Measurements from ENCODE around the gene PLIN4.
"Not testable (repeated sequence)": the region's sequence is repeated elsewhere in the genome, so short reads cannot be mapped to it uniquely, and the experiment has no call there.

Gene PLIN4

DNA sequence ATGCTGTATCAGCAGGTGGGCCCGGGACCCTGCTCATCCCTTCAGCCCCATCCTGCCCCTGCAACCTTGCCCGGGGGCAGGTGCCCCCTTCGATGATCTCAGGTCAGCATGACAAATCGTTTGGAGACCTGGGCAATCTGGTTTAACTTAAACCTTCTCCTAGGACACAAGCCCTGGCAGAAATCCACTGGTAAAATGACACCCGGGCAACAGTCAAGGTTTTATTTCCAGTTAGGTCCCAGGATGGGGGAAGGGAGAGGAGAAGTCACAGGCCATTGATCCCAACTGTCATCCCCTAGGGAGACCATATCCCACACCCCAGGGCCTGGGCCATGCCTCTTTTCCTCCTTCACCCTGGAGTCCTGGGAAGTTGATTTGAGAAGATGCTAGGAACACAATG lies 18.5 kb upstream of the PLIN4 start:
- Mint-ChIP-seq H3K36me3 (ENCODE audit: low read depth) (no peaks in the 10 kb centered on the region), H3K4me3 (no peak overlapping the region), H3K27ac (no peak overlapping the region), H3K27me3 (peaks cover 12% of the 10 kb centered on the region), H3K9me3 (peaks cover 3% of the 10 kb centered on the region), H3K4me1 (ENCODE audit: low read depth) (peaks cover 13% of the 10 kb centered on the region)

DNA sequence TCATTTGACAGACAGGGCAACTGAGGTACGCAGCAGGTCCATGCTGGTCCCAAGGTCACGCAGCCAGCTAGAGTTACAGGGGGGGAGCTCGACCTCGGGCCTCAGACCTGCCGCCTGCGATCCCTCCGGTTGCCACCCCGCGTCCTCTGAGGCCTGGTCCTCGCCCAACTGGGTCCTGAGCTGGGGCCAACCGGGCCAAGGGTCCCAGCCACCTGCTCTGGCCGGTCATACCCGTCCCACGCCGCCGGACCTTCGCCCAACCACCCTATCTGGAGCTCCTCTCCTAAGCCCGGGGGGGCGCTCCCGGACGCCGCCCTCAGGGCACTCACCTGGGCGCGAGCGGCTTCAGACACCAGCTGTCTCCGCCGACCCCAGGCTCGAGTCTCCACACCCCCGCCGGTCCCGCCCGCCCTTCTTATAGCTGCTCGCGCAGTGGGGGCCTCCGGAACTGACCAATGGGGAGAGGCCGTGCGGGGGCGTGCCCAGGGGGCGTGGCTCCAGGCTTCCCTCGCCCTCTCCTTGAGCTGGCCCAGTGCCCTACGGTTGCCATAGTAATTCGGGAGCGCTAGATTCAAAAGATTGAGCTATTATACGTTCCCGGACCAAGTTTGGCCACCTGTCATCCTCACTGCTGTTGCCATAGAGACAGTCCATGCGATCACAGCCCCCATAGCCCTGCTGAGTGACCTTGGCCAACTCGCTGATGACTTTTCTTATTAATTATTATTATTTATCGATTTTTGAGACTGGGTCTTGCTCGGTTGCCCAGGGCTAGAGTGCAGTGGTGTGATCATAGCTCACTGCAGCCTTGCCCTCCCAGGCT lies 16.8 kb upstream of the PLIN4 start, which contains the start of gene PLIN5:
Gene PLIN5 (minus strand): TSS at position 389 of the 823 bp plus-strand sequence. CDS start 1,150 bp downstream, outside the sequence.
- Mint-ChIP-seq H3K4me1 (ENCODE audit: low read depth) (peaks cover 6% of the 10 kb centered on the region), H3K9me3 (no peaks in the 10 kb centered on the region), H3K36me3 (ENCODE audit: low read depth) (no peaks in the 10 kb centered on the region), H3K4me3 (no peak within 1 kb of the TSS), H3K27ac (no peak within 1 kb of the TSS), H3K27me3 (peaks cover 9% of the 10 kb centered on the region)

DNA sequence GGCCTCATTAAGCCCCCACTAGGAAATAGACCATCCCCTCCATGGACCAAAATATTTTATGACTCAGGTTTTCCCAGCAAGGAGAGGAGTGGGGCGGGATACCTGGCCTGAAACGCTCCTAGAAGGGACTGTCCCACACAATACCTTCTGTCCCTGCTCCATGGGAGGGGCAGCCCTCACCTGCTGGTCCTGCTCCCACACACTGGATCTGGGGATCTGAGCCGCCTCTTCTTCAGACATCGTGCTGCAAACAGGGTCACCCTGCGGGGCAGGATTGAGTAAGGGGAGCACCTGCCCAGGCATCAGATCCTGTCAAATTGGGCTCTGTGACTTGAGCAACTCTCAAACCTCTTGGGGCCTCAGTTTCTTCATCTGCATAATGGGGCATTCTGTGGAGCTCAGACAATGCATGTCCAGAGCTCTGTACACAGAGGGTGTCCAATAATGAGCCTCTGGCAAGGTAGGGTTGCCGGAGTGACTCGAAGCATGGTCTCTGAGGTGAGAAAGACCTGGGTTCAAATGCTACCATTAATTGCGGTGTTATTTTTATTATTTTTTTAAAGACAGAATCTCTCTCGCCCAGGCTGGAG lies 15.6 kb upstream of the PLIN4 start:
- Mint-ChIP-seq H3K27me3 (peaks cover 9% of the 10 kb centered on the region), H3K4me1 (ENCODE audit: low read depth) (no peaks in the 10 kb centered on the region), H3K27ac (no peak overlapping the region), H3K36me3 (ENCODE audit: low read depth) (no peaks in the 10 kb centered on the region), H3K4me3 (no peak overlapping the region), H3K9me3 (no peaks in the 10 kb centered on the region)

DNA sequence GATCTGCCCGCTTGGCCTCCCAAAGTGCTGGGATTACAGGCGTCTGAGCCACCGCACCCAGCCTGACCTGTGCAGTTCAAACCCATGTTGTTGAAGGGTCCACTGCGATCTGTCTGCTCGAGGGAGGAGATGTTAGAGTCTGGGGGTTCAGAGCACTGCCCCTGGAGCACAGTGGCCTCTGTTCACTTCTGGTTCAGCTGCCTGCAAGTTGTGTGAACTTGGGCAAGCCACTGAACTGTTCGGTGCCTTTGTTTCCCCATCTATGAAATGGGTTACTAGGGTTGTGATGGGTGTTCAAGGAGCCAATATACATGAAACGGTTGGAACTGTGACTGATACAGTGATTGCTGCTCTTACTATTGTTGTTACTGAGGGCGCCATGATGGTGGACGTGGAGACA lies 15.0 kb upstream of the PLIN4 start:
- no peak overlapping the region for H3K27ac Mint-ChIP-seq

DNA sequence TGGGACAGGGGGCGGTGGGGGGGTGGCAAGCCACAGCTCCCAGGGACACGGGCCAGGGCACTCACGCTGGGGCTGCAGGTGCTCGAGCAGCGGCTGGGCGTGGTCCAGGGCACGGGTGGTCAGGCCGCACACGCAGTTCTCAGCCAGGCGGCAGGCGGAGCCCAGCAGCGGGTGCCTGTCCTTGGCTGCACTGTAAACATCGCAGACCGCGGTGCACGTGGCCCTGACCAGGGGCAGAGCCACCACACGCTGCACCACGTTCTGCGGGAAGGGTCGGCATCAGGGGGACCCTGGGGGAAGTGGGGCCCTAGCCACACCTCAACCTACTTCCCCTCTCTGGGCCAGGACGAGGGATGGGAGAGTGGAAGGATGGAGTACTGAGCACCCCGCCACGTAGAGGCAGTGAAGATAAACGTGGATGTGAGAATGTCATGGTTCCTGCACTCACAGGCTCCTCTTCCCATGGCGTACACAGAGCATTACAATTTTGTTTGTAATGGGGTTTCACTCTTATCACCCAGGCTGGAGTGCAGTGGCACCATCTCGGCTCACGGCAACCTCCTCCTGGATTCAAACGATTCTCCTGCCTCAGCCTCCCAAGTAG lies 13.4 kb upstream of the PLIN4 start:
- Mint-ChIP-seq H3K9me3 (no peaks in the 10 kb centered on the region), H3K27me3 (peaks cover 9% of the 10 kb centered on the region), H3K4me3 (no peak overlapping the region), H3K36me3 (ENCODE audit: low read depth) (no peaks in the 10 kb centered on the region), H3K4me1 (ENCODE audit: low read depth) (no peaks in the 10 kb centered on the region), H3K27ac (no peak overlapping the region)

More for the DNA sequence above, 15.0 kb upstream of the PLIN4 start:
- Mint-ChIP-seq H3K9me3 (no peaks in the 10 kb centered on the region), H3K4me1 (ENCODE audit: low read depth) (no peaks in the 10 kb centered on the region), H3K4me3 (no peak overlapping the region), H3K27me3 (peaks cover 9% of the 10 kb centered on the region), H3K36me3 (ENCODE audit: low read depth) (no peaks in the 10 kb centered on the region)

DNA sequence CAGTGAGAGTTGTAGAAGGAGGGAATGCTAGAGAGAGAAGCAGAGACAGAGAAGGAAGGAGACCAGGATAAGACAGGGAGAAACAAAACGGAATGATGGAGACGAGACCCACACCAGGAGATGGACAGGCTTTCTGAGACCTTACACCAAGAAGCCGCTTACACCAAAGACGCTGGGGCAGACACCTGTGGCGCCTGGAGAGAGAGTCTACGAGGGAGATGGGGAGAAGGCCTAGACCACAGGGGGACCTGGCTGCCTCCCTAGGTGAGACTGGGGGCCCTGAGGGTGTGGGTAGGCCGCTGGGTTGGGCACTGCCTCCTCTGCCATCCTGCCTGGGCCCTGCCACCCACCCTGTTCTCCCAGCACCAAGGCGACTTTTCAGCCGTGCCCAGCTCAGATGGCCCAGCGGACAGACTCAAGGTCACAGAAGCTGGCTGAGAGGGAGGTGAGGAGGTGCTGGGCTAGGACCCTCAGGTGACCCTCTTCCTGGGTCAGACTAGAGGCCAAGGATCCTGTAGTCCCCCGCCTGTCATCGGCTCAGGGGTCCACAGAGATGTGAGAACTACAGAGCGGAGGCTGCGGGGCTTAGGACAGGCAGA lies 11.7 kb upstream of the PLIN4 start:
- Mint-ChIP-seq H3K4me3 (no peak overlapping the region), H3K36me3 (ENCODE audit: low read depth) (no peaks in the 10 kb centered on the region), H3K4me1 (ENCODE audit: low read depth) (no peaks in the 10 kb centered on the region), H3K27me3 (peaks cover 5% of the 10 kb centered on the region), H3K9me3 (no peaks in the 10 kb centered on the region), H3K27ac (no peak overlapping the region)

DNA sequence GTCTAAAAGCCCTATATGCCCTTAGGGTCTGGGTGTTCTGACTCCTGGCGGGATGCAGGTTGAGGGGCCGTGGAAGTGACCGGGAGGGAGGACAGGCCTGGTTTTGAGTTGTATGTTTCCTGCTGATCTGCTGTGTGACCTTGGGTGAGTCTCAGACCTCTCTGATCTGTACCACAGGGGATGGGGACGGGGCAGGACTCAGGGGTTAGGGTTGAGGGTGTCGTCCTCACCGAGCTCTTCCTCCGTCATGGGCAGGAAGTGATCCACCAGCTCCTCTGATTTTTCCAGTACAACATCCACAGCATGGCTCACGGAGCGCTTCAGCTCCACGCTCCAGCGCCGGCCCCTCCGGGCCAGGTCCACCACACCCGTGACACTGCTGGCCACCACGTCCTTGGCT lies 10.6 kb upstream of the PLIN4 start:
- Mint-ChIP-seq H3K27me3 (peaks cover 5% of the 10 kb centered on the region), H3K27ac (no peak overlapping the region), H3K36me3 (ENCODE audit: low read depth) (no peaks in the 10 kb centered on the region), H3K4me1 (ENCODE audit: low read depth) (no peaks in the 10 kb centered on the region), H3K9me3 (no peaks in the 10 kb centered on the region), H3K4me3 (no peak overlapping the region)

DNA sequence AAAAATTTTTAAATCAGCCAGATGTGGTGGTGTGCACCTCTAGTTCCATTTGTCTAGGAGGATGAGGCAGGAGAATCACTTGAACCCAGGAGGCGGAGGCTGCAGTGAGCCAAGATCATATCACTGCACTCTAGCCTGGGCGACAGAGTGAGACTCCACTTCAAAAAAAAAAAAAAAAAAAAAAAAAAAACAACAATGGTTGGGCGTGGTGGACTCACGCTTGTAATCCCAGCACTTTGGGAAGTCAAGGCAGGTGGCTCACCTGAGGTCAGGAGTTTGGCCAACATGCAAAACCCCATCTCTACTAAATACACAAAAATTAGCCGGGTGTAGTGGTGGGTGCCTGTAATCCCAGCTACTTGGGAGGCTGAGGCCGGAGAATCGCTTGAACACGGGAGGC lies 9.1 kb upstream of the PLIN4 start:
- H3K4me3 Mint-ChIP-seq; H3K4me1 Mint-ChIP-seq (ENCODE audit: low read depth); H3K27me3 Mint-ChIP-seq; H3K36me3 Mint-ChIP-seq (ENCODE audit: low read depth); H3K9me3 Mint-ChIP-seq; H3K27ac Mint-ChIP-seq: not testable (repeated sequence)

DNA sequence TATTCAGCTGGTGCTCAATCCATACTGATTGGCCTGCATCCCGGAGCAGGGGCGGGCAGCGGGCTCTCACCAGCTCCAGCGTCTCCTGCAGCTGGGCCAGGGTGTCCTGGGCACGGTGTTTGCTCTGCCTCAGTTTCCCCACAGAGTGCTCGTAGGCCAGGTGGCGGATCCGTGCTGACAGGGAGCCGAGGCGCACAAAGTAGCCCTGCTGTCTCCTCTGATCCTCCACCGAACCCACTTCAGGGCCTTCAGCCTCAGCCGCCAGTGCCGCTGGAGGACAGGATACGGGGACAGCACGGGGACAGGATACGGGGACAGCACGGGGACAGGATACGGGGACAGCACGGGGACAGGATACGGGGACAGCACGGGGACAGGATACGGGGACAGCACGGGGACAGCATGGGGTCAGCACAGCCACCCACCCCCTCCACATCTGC lies 7.3 kb upstream of the PLIN4 start:
- H3K36me3 Mint-ChIP-seq (ENCODE audit: low read depth): no peaks in the 10 kb centered on the region
- H3K9me3 Mint-ChIP-seq: no peaks in the 10 kb centered on the region
- H3K4me3 Mint-ChIP-seq: no peak overlapping the region
- no peaks in the 10 kb centered on the region for H3K27me3 Mint-ChIP-seq
- no peaks in the 10 kb centered on the region for H3K4me1 Mint-ChIP-seq (ENCODE audit: low read depth)
- H3K27ac Mint-ChIP-seq: no peak overlapping the region

DNA sequence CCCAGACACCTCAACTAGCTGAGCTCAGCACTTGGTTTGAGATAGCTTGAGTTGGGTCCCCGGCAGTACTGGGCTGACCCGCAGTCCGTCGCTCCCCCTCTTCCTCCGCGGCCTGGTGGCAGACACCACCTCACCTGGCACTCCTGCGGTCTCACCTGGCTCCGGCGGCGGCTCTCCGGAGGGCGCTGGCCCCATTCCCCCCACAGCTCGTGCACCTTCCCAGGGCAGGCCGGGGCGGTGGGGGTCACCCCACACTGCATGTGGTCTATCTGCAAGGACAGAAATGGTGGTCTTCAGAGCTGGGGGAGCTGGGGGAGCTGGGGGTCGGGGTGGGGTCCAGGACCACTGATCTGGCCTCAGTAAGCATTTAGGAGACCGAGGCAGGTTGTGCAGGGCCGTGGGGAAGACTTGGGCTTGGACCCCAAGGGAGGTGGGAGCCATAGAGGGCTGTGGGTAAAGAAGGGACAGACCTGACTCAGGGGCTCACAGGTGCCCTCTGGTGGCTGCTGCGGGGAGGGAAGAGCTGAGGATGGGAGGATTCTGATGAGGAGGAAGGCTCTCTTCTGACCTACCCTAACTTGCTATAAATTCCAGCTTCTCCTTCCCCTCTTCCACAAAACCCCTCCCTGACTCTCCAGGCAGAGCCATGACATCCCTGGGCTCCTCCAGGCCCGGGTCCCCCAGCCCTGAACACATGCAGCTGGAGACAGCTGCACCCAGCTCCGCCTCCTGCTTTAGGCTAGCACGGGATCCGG lies 6.7 kb upstream of the PLIN4 start:
- no peak overlapping the region for H3K27ac Mint-ChIP-seq
- no peaks in the 10 kb centered on the region for H3K36me3 Mint-ChIP-seq (ENCODE audit: low read depth)
- no peaks in the 10 kb centered on the region for H3K27me3 Mint-ChIP-seq
- no peak overlapping the region for H3K4me3 Mint-ChIP-seq
- no peaks in the 10 kb centered on the region for H3K9me3 Mint-ChIP-seq
- H3K4me1 Mint-ChIP-seq (ENCODE audit: low read depth): no peaks in the 10 kb centered on the region

DNA sequence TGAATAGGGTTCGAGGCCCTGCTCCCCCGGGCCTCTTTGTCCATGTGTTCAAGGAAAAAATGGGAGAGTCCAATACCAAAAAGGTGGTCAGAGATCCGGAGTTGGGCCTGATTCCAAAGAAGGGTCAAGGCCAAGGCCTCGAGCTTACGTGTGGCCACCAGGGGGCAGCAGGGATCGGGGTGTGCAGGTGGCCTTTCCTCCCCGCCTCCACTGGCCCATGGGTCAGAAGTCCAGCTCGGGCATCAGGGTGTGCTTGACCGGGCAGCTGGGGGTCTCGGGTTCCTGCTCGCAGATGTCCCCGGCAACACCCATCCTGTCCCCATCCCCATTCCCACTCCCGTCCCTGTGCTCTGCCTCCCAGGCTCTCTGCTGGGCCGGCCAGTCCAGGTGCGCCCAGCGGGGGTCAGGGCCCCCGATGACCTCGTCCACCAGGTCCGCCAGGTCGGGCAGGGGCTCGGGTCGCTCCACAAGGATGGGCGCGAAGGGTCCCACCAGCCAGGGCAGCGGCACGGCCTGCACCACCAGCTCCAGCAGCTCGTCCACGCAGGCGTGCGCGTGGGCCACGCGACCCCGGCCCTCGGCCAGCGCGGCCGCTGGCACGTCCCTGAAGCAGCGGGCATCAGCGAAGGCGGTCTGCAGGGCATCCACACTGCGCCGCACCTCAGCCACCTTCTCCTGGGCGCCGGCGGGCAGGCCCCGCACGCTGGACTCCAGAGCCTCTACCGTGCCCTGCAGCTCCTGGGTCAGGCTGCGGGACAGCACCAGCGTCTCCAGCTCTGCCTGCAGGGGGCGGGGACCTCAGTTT lies 5.2 kb upstream of the PLIN4 start:
- Mint-ChIP-seq H3K36me3 (ENCODE audit: low read depth) (no peaks in the 10 kb centered on the region), H3K9me3 (no peaks in the 10 kb centered on the region), H3K27me3 (peaks cover 4% of the 10 kb centered on the region), H3K4me1 (ENCODE audit: low read depth) (no peaks in the 10 kb centered on the region), H3K4me3 (no peak overlapping the region), H3K27ac (no peak overlapping the region)

DNA sequence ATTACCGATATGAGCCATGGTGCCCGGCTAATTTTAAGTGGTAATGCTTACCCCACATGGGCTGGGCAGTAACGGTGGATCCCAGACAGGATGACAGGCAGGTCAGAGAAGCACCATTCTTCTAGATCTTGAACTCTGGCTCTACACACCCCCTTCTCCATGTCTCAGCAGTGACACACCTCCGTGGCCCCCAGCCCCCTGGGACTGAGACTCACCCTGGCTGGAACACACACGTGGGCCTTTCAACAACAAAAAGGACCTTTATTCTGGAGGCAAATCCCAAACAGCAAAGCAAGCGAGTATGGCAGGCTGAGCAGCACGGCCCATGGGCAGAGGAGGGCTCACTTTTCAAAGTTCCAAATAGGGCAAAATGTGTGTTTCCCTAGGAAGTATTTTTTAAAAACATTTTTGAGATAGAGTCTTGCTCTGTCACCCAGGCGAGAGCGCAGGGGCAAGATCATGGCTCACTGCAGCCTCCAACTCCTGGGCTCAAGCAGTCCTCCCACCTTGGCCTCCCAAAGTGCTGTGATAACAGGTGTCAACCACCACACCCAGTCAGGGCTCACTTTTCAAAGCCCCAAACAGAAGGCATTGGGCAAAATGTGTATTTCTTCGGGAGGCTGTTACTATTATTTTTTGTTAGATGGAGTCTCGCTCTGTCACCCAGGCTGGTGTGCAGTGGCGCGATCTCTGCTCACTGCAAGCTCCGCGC lies 4.2 kb upstream of the PLIN4 start:
- no peaks in the 10 kb centered on the region for H3K36me3 Mint-ChIP-seq (ENCODE audit: low read depth)
- H3K27ac Mint-ChIP-seq: no peak overlapping the region
- H3K9me3 Mint-ChIP-seq: no peaks in the 10 kb centered on the region
- H3K4me3 Mint-ChIP-seq: no peak overlapping the region
- H3K27me3 Mint-ChIP-seq: peaks cover 4% of the 10 kb centered on the region
- no peaks in the 10 kb centered on the region for H3K4me1 Mint-ChIP-seq (ENCODE audit: low read depth)

DNA sequence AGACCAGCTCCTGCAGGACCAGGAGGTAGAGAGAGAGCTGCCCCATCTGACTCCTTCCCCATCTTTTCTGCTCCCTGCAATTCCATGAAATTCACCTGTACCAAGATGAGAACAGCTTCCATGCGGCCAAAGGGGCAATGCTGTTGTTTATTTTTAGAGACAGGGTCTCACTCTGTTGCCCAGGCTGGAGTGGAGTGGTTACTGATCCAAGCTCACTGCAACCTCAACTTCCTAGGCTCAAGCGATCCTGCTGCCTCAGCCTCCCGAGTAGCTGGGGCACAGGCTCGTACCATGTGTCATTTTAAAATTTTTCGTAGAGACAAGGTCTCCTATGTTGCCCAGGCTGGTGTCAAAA lies 3.6 kb upstream of the PLIN4 start:
- no peak overlapping the region for H3K27ac Mint-ChIP-seq

More for the DNA sequence above, 3.6 kb upstream of the PLIN4 start:
- Mint-ChIP-seq H3K36me3 (ENCODE audit: low read depth) (no peaks in the 10 kb centered on the region), H3K4me1 (ENCODE audit: low read depth) (no peaks in the 10 kb centered on the region), H3K9me3 (no peaks in the 10 kb centered on the region), H3K4me3 (no peak overlapping the region), H3K27me3 (peaks cover 4% of the 10 kb centered on the region)
